PC-9 (cell line): ENCODE data around the gene PDE4B. TPM values are rescaled to one million over a fixed set of nuclear protein-coding genes. Genes with fewer than 3 reads are reported as not detected.

ENCODE experiments used
- BruUV-seq: library from RNA; stranded (reverse); fragments of 400-500 nt; replicated peaks from 2 replicates; lab custom pipeline; 2021; lab: Mats Ljungman, UMichigan
- CTCF ChIA-PET: fragments of 300-600 bp; sonication (Branson Sonifier 250); formaldehyde crosslinking; loops from one replicate; lab custom pipeline; 2022; ENCODE audit warnings: antibody characterized with exemption; lab: Charles Lee
- POLR2A ChIA-PET: fragments of 300-600 bp; sonication (Branson Sonifier 250); formaldehyde crosslinking; loops from one replicate; lab custom pipeline; 2022; ENCODE audit warnings: antibody characterized with exemption; ENCODE audit not compliant: unreplicated experiment; lab: Charles Lee
- DNase-seq, 2 experiments: peaks; one replicate each; pipeline versions ENCODE4 v3.0.0 to v3.0.0-alpha.2; 2015 to 2022; ENCODE audit warnings: mixed read lengths in 1 of 2
- H2AFZ ChIP-seq: fragments of 200-600 bp; sonication (generic); 2 replicates; pipeline ENCODE4 v1.8.1; 2017; ENCODE audit warnings: antibody characterized with exemption
- H3F3A ChIP-seq: fragments of 200-600 bp; sonication (generic); 2 replicates; pipeline ENCODE4 v1.8.1; 2017; ENCODE audit warnings: antibody characterized with exemption, mild to moderate bottlenecking, low read depth; ENCODE audit not compliant: insufficient read depth
- H3K27ac ChIP-seq: fragments of 200-600 bp; sonication (generic); 2 replicates; pipeline ENCODE4 v1.6.1; 2016; ENCODE audit warnings: mixed run types
- H3K27me3 ChIP-seq: fragments of 200-600 bp; sonication (generic); 2 replicates; pipeline ENCODE4 v1.6.1; 2016; ENCODE audit warnings: low read depth, mixed run types; ENCODE audit not compliant: insufficient read depth
- H3K36me3 ChIP-seq: fragments of 200-600 bp; sonication (generic); 2 replicates; pipeline ENCODE4 v1.6.1; 2016; ENCODE audit warnings: low read depth, mixed run types
- H3K4me1 ChIP-seq: fragments of 200-600 bp; sonication (generic); replicated peaks from 2 replicates; pipeline ENCODE4 v1.6.1; 2016; ENCODE audit warnings: mixed run types; ENCODE audit not compliant: insufficient read depth
- H3K4me2 ChIP-seq: fragments of 200-600 bp; sonication (generic); 2 replicates; pipeline ENCODE4 v1.6.1; 2017; ENCODE audit warnings: mixed run types
- H3K4me3 ChIP-seq: fragments of 200-600 bp; sonication (generic); 2 replicates; pipeline ENCODE4 v1.6.1; 2016; ENCODE audit warnings: mixed run types
- H3K79me2 ChIP-seq: fragments of 200-600 bp; sonication (generic); 2 replicates; pipeline ENCODE4 v1.6.1; 2017; ENCODE audit warnings: low read depth, mixed run types
- H3K9me2 ChIP-seq: fragments of 200-600 bp; sonication (generic); 2 replicates; pipeline ENCODE4 v1.8.1; 2017; ENCODE audit warnings: mild to moderate bottlenecking; ENCODE audit not compliant: insufficient read depth
- H3K9me3 ChIP-seq: fragments of 200-600 bp; sonication (generic); 2 replicates; pipeline ENCODE4 v1.8.1; 2016; ENCODE audit warnings: low read depth; ENCODE audit not compliant: insufficient read depth
- H4K20me1 ChIP-seq: fragments of 200-600 bp; sonication (generic); 2 replicates; pipeline ENCODE4 v1.8.1; 2017; ENCODE audit not compliant: insufficient read depth
- EZH2 ChIP-seq: fragments of 200-600 bp; sonication (generic); IDR thresholded peaks from 2 replicates; pipeline ENCODE4 v1.8.0; 2017; ENCODE audit warnings: antibody characterized with exemption, low read depth
- intact Hi-C: fragments of 100-400 bp; cut with micrococcal nuclease; formaldehyde crosslinking; loops from one replicate; pipeline ENCODE4 v1.10.0; 2022; ENCODE audit not compliant: unreplicated experiment
- total RNA-seq: library from RNA; stranded (reverse); gene quantifications from 2 replicates; pipeline ENCODE4 v1.2.3, GENCODE V29; 2021
- TF ChIP-seq, protein P1 (sequence below): fragments of 200-600 bp; sonication (generic); conservative IDR thresholded peaks from 2 replicates; pipeline ENCODE4 v1.6.1; 2017; ENCODE audit warnings: mixed run types, antibody characterized with exemption, mild to moderate bottlenecking, moderate library complexity

Gene PDE4B
- total RNA-seq, 1 experiment from 2014 or later = 1.3 TPM

DNA sequence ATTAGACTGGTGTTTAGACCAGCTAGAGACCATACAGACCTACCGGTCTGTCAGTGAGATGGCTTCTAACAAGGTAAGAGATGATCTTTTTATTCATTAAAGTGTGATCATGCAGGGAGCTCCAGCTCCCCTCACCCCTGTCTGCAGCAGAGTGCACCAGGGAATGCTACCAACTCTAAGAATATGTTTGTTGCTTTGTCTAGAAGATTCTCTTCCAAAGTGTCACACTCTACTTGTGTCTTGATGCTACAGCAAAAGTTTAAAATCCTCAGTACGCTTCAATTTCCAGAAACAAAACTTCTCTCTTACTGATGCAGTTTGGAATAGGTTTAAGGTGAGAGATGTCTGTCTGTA is 539.8 kb downstream of the PDE4B start:
- no peaks in the 10 kb centered on the region for H3F3A ChIP-seq
- intact Hi-C loops = loop anchor here (5.0 kb wide), 1 partner anchor 105 kb away; no protein-coding TSS in a partner anchor
- no peak overlapping the region for H3K4me2 ChIP-seq
- BruUV-seq = no TSS peak
- POLR2A ChIA-PET = interaction anchor here (0.6 to 1.2 kb wide), 3 partner anchors 66 to 1088 kb away, joined by 3 to 11 read pairs (median 4); no protein-coding TSS in a partner anchor
- CTCF ChIA-PET = interaction anchor here (1.4 kb wide), 1 partner anchor 104 kb away, joined by 4 read pairs; no protein-coding TSS in a partner anchor
- H3K9me3 ChIP-seq = no peaks in the 10 kb centered on the region
- no peaks in the 10 kb centered on the region for H3K79me2 ChIP-seq
- no peaks in the 10 kb centered on the region for H3K27me3 ChIP-seq
- TF ChIP-seq EZH2 = no peak
- TF ChIP-seq, protein P1, sequence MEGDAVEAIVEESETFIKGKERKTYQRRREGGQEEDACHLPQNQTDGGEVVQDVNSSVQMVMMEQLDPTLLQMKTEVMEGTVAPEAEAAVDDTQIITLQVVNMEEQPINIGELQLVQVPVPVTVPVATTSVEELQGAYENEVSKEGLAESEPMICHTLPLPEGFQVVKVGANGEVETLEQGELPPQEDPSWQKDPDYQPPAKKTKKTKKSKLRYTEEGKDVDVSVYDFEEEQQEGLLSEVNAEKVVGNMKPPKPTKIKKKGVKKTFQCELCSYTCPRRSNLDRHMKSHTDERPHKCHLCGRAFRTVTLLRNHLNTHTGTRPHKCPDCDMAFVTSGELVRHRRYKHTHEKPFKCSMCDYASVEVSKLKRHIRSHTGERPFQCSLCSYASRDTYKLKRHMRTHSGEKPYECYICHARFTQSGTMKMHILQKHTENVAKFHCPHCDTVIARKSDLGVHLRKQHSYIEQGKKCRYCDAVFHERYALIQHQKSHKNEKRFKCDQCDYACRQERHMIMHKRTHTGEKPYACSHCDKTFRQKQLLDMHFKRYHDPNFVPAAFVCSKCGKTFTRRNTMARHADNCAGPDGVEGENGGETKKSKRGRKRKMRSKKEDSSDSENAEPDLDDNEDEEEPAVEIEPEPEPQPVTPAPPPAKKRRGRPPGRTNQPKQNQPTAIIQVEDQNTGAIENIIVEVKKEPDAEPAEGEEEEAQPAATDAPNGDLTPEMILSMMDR = no peak
- H3K4me1 ChIP-seq = no peaks in the 10 kb centered on the region
- H3K4me3 ChIP-seq = no peak overlapping the region
- no peak for DNase-seq
- no peaks in the 10 kb centered on the region for H4K20me1 ChIP-seq
- H3K9me2 ChIP-seq = peaks cover 3% of the 10 kb centered on the region; the same call in 1 of the 2 replicates
- H3K36me3 ChIP-seq = no peaks in the 10 kb centered on the region
- H2AFZ ChIP-seq = no peak overlapping the region
- H3K27ac ChIP-seq = no peak overlapping the region

DNA sequence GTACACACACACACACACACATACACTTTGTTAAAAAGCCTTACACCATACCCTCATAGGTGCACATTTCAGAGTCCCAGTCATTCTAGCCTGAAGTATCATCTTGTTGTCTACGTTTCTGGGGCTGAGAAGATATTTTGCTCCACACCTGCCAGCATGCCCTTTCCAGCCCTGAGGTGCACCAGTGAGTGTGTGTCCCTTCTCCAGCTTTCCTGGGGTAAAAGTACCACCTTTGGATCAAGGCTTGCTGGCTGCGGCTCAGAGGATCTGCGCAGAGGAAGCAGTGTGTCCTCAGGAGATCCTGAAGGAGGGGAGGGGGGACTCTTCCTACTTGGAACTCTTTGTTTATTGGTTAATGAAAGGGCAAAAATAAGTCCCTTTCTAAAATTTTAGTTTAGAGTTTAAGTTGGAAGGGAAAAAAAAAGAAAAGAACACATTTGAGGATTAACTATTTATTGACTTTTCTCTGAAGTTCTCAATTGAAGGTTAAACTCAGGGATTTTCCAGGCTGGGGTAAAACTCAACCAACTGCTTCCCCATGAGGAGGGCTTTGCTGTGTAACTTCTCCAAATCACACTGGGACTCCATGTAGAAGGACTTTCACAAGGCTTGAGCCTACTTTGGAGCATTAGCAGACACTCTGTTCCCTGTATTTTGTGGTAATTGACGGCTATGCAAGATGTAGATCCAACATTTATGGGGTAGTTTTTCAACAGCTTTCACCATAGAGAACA is 540.9 kb downstream of the PDE4B start:
- no peak overlapping the region for H3K27ac ChIP-seq
- H3K27me3 ChIP-seq = no peaks in the 10 kb centered on the region
- no peaks in the 10 kb centered on the region for H3K79me2 ChIP-seq
- POLR2A ChIA-PET = no interaction called here
- H3F3A ChIP-seq = no peaks in the 10 kb centered on the region
- peaks cover 3% of the 10 kb centered on the region; the same call in 1 of the 2 replicates for H3K9me2 ChIP-seq
- BruUV-seq = no TSS peak
- TF ChIP-seq EZH2 = no peak
- TF ChIP-seq, protein P1 = no peak
- H3K4me3 ChIP-seq = no peak overlapping the region
- H4K20me1 ChIP-seq = no peaks in the 10 kb centered on the region
- no peaks in the 10 kb centered on the region for H3K9me3 ChIP-seq
- intact Hi-C loops = loop anchor here (5.0 kb wide), 1 partner anchor 104 kb away; no protein-coding TSS in a partner anchor
- CTCF ChIA-PET = interaction anchor here (1.4 kb wide), 1 partner anchor 103 kb away, joined by 4 read pairs; no protein-coding TSS in a partner anchor
- no peak overlapping the region for H2AFZ ChIP-seq
- H3K36me3 ChIP-seq = no peaks in the 10 kb centered on the region
- H3K4me1 ChIP-seq = no peaks in the 10 kb centered on the region
- DNase-seq = no peak
- no peak overlapping the region for H3K4me2 ChIP-seq

DNA sequence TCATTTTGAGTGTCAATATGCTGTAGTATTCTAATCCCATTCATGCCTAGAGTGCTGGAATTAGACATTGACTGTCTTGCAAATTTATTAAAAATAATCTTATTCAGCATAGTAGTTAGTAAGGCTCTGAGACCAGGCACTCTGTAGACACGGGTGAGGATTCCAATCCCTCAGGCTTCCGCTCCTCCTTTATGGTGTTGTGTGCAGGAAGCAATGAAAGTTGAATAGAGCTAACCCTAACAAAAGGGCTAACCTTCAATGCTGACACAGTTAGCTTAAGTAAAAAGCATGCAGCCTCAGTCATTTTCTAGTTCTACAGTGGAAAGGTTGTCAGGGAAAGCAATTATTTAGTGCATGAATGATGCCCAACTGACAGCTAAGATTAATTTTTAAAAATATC is 541.6 kb downstream of the PDE4B start:
- no peaks in the 10 kb centered on the region for H3K9me3 ChIP-seq
- H3K9me2 ChIP-seq = peaks cover 3% of the 10 kb centered on the region; the same call in 1 of the 2 replicates
- no peak overlapping the region for H3K4me3 ChIP-seq
- H4K20me1 ChIP-seq = no peaks in the 10 kb centered on the region
- H2AFZ ChIP-seq = no peak overlapping the region
- no peaks in the 10 kb centered on the region for H3K79me2 ChIP-seq
- no peaks in the 10 kb centered on the region for H3K27me3 ChIP-seq
- intact Hi-C loops = loop anchor here (5.0 kb wide), 1 partner anchor 103 kb away; no protein-coding TSS in a partner anchor
- no peaks in the 10 kb centered on the region for H3F3A ChIP-seq
- H3K36me3 ChIP-seq = no peaks in the 10 kb centered on the region
- no peaks in the 10 kb centered on the region for H3K4me1 ChIP-seq
- H3K4me2 ChIP-seq = no peak overlapping the region
- no peak for DNase-seq
- POLR2A ChIA-PET = no interaction called here
- no peak for TF ChIP-seq EZH2
- TF ChIP-seq, protein P1 = no peak
- no TSS peak for BruUV-seq
- H3K27ac ChIP-seq = no peak overlapping the region
- CTCF ChIA-PET = no interaction called here
